Trophoblast cell (in vitro differentiated cells and primary cell): ENCODE results near the gene GTF2IRD2.
"Not testable (repeated sequence)": the region's sequence is repeated elsewhere in the genome, so short reads cannot be mapped to it uniquely, and the experiment has no call there.

Experiments
- DNase-seq, 2 donors: peaks; one replicate each; pipeline ENCODE4 v3.0.0-alpha.2; 2016
- H2AFZ ChIP-seq: 2 replicates; pipeline ENCODE4 v1.6.1; 2013; ENCODE audit warnings: low read length, moderate library complexity, mild to moderate bottlenecking; ENCODE audit not compliant: insufficient read depth, poor library complexity
- H2AK5ac ChIP-seq: 2 replicates; pipeline ENCODE4 v1.6.1; 2013; ENCODE audit warnings: mild to moderate bottlenecking, low read length
- H2BK120ac ChIP-seq: 2 replicates; pipeline ENCODE4 v1.6.1; 2013; ENCODE audit warnings: low read length, mild to moderate bottlenecking, moderate library complexity; ENCODE audit not compliant: insufficient read depth, poor library complexity
- H2BK12ac ChIP-seq: 2 replicates; pipeline ENCODE4 v1.6.1; 2013; ENCODE audit warnings: mild to moderate bottlenecking, low read length, moderate library complexity
- H2BK5ac ChIP-seq: 2 replicates; pipeline ENCODE4 v1.6.1; 2013; ENCODE audit warnings: low read length, low read depth, moderate library complexity, mild to moderate bottlenecking; ENCODE audit not compliant: poor library complexity
- H3K14ac ChIP-seq: 2 replicates; pipeline ENCODE4 v1.6.1; 2013; ENCODE audit warnings: mild to moderate bottlenecking, low read length
- H3K18ac ChIP-seq: 2 replicates; pipeline ENCODE4 v1.6.1; 2013; ENCODE audit warnings: mild to moderate bottlenecking, low read length
- H3K23ac ChIP-seq: 2 replicates; pipeline ENCODE4 v1.6.1; 2013; ENCODE audit warnings: low read length
- H3K27ac ChIP-seq: 2 replicates; pipeline ENCODE4 v1.5.1; 2013; ENCODE audit warnings: low read depth, mild to moderate bottlenecking, inconsistent platforms, low read length, moderate library complexity
- H3K27me3 ChIP-seq: 2 replicates; pipeline ENCODE4 v1.6.1; 2013; ENCODE audit warnings: inconsistent platforms, mild to moderate bottlenecking, low read length, moderate library complexity; ENCODE audit not compliant: insufficient read depth
- H3K36me3 ChIP-seq, 2 experiments: 1 replicate in 1 of 2; 2 replicates in 1 of 2; pipeline ENCODE4 v1.6.1; 2013; ENCODE audit warnings: low read length in 2 of 2, mild to moderate bottlenecking in 2 of 2, moderate library complexity in 1 of 2; ENCODE audit not compliant: insufficient read depth in 2 of 2, control insufficient read depth in 1 of 2
- H3K4ac ChIP-seq: 2 replicates; pipeline ENCODE4 v1.6.1; 2013; ENCODE audit warnings: low read depth, mild to moderate bottlenecking, low read length, moderate library complexity
- H3K4me1 ChIP-seq, 2 experiments: 1 replicate in 1 of 2; 2 replicates in 1 of 2; pipeline ENCODE4 v1.6.1; 2013; ENCODE audit warnings: low read length in 2 of 2, mild to moderate bottlenecking in 2 of 2, moderate library complexity in 1 of 2; ENCODE audit not compliant: insufficient read depth in 2 of 2, control insufficient read depth in 1 of 2
- H3K4me2 ChIP-seq: 2 replicates; pipeline ENCODE4 v1.6.1; 2013; ENCODE audit warnings: inconsistent platforms, mild to moderate bottlenecking, low read length, moderate library complexity
- H3K4me3 ChIP-seq: 2 replicates; pipeline ENCODE4 v1.5.1; 2013; ENCODE audit warnings: mild to moderate bottlenecking, low read depth, low read length, inconsistent platforms
- H3K79me1 ChIP-seq: one replicate; pipeline ENCODE4 v1.6.1; 2013; ENCODE audit warnings: low read length
- H3K79me2 ChIP-seq: 2 replicates; pipeline ENCODE4 v1.6.1; 2013; ENCODE audit warnings: low read length, mild to moderate bottlenecking; ENCODE audit not compliant: control insufficient read depth, insufficient read depth, poor library complexity
- H3K9ac ChIP-seq: 2 replicates; pipeline ENCODE4 v1.6.1; 2013; ENCODE audit warnings: mild to moderate bottlenecking, low read length
- H3K9me3 ChIP-seq: 2 replicates; pipeline ENCODE4 v1.6.1; 2013; ENCODE audit warnings: low read depth, mild to moderate bottlenecking, control low read depth, inconsistent platforms, low read length; ENCODE audit not compliant: insufficient read depth
- H4K12ac ChIP-seq: 2 replicates; pipeline ENCODE4 v1.6.1; 2013; ENCODE audit warnings: low read depth, mild to moderate bottlenecking, low read length, moderate library complexity
- H4K8ac ChIP-seq: 2 replicates; pipeline ENCODE4 v1.6.1; 2013; ENCODE audit warnings: low read depth, mild to moderate bottlenecking, low read length, moderate library complexity
- H4K91ac ChIP-seq: one replicate; pipeline ENCODE4 v1.6.1; 2013; ENCODE audit warnings: low read depth, mild to moderate bottlenecking, low read length, moderate library complexity
- WGBS: extraction: QIAGEN DNeasy Blood & Tissue Kit; methylation state at CpG from one replicate; pipeline ENCODE4 v1.1.7; 2013; ENCODE audit warnings: missing lambda C conversion rate; ENCODE audit not compliant: insufficient read length, insufficient coverage; ENCODE audit errors: extremely low coverage; 5-methylcytosine and 5-hydroxymethylcytosine counted together

Gene GTF2IRD2

GRCh38 chr7:74865777-74866176, 14.4 kb upstream of the GTF2IRD2 start:
- DNase-seq = peak in 1 of 2 donors; percentile 0
- H2BK12ac ChIP-seq = not testable (repeated sequence)

DNA sequence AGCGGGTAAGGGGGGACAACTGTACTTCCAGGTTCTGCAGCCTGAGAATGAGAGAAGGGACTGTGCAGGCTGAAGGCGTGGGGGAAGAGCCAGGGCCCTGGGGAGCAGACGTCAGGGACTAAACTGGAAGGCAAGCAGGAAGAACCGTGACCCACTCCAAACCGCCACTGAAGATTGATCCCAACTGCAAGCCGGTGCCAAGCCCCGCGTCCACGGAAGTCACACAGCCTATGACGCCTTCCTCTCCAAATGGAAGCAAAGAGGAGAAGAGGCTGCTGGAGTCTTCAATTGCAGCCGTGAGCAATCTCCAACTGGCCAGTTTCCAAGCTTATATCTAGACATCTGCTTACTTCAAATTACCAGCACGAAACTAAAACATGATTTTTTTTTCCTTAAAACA, 1.6 kb downstream of the GTF2IRD2 start:
- WGBS = no CpG with 5 or more reads among the region's 12 CpGs
- not testable (repeated sequence) for DNase-seq

More at GRCh38 chr7:74865777-74866176, 14.4 kb upstream of the GTF2IRD2 start:
- H3K27me3 ChIP-seq, H3K36me3 ChIP-seq, H3K79me1 ChIP-seq, H4K12ac ChIP-seq, H3K9ac ChIP-seq, H4K8ac ChIP-seq, H3K4me2 ChIP-seq, H3K14ac ChIP-seq, H3K79me2 ChIP-seq, H2BK5ac ChIP-seq, H3K4ac ChIP-seq, H4K91ac ChIP-seq, H3K23ac ChIP-seq, H2AFZ ChIP-seq, H3K4me1 ChIP-seq, H2AK5ac ChIP-seq, H3K27ac ChIP-seq, H3K18ac ChIP-seq, H3K4me3 ChIP-seq, H3K9me3 ChIP-seq, H2BK120ac ChIP-seq: not testable (repeated sequence)
- whole genome bisulfite sequencing = no CpG with 5 or more reads among the region's 8 CpGs

DNA sequence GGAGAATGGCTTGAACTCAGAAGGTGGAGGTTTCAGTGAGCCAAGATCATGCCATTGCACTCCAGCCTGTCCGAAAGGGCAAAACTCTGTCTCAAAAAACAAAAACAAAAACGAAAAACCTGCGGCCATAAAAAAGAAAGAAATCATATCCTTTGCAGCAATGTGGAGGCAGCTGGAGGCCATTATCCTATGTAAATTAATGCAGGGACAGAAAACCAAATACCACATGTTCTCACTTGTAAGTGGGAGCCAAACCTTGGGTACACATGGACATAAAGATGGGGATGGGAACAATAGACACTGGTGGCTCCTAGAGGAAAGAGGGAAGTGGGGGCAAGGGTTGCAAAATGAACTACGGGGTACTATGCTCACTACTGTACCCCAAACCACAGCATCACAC, 21.0 kb downstream of the GTF2IRD2 start:
- H3K4me3 ChIP-seq, H3K9ac ChIP-seq, H2BK5ac ChIP-seq, DNase-seq, H2AFZ ChIP-seq, H3K27me3 ChIP-seq, H4K91ac ChIP-seq, H3K79me2 ChIP-seq, H4K8ac ChIP-seq, H3K4me2 ChIP-seq, H3K4me1 ChIP-seq, H3K23ac ChIP-seq, H2BK12ac ChIP-seq, H2BK120ac ChIP-seq, H3K36me3 ChIP-seq, H2AK5ac ChIP-seq, H3K14ac ChIP-seq, H3K9me3 ChIP-seq, H3K79me1 ChIP-seq, H3K4ac ChIP-seq, H3K27ac ChIP-seq, H3K18ac ChIP-seq, H4K12ac ChIP-seq: not testable (repeated sequence)
- WGBS = no CpG with 5 or more reads among the region's 4 CpGs

More for the DNA sequence above, 1.6 kb downstream of the GTF2IRD2 start:
- not testable (repeated sequence) for H3K79me2 ChIP-seq, H2BK12ac ChIP-seq, H3K4me2 ChIP-seq, H3K79me1 ChIP-seq, H2AK5ac ChIP-seq, H3K18ac ChIP-seq, H2BK5ac ChIP-seq, H2BK120ac ChIP-seq, H4K8ac ChIP-seq, H3K4me1 ChIP-seq, H2AFZ ChIP-seq, H3K9ac ChIP-seq, H3K36me3 ChIP-seq, H3K23ac ChIP-seq, H3K4ac ChIP-seq, H4K12ac ChIP-seq, H3K27ac ChIP-seq, H3K4me3 ChIP-seq, H4K91ac ChIP-seq, H3K27me3 ChIP-seq, H3K9me3 ChIP-seq, H3K14ac ChIP-seq

DNA sequence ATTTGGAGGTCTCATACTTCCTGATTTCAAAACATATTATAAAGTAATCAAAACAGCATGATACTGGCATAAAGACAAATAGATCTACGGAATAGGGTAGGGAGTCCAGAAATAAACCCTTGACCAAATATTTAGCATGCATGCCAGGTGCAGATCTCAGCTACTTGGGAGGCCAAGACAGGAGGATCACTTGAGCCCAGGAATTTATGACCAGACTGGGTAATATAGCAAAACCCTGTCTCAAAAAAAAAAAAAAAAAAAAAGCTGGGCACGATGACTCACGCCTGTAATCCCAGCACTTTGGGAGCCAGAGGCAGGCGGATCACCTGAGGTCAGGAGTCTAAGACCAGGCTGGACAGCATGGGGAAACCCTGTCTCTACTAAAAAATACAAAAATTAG, 21.4 kb downstream of the GTF2IRD2 start:
- H3K18ac ChIP-seq, H4K91ac ChIP-seq, DNase-seq, H3K27me3 ChIP-seq, H2BK12ac ChIP-seq, H2AFZ ChIP-seq, H3K4me1 ChIP-seq, H3K36me3 ChIP-seq, H2AK5ac ChIP-seq, H3K9ac ChIP-seq, H3K4me3 ChIP-seq, H3K23ac ChIP-seq, H2BK5ac ChIP-seq, H3K4me2 ChIP-seq, H3K27ac ChIP-seq, H3K14ac ChIP-seq, H3K79me1 ChIP-seq, H4K12ac ChIP-seq, H4K8ac ChIP-seq, H3K4ac ChIP-seq, H3K79me2 ChIP-seq, H2BK120ac ChIP-seq, H3K9me3 ChIP-seq: not testable (repeated sequence)
- no CpG with 5 or more reads among the region's 4 CpGs for WGBS
